Stimulated activated naive B cell treated with anti-CD40 and anti-IgM and Interleukin-4, amounts not matched to agents 10 μg/mL and 1 μg/mL and 100 μg/mL, for 72 hours (primary cell): ENCODE measurements around the gene GON4L.
"Not testable (repeated sequence)": the region's sequence is repeated elsewhere in the genome, so short reads cannot be mapped to it uniquely, and the experiment has no call there.

ENCODE experiments used
- ATAC-seq, 2 donors: fragments of 150-1000 bp; cut with Tn5 transposase; replicated peaks; 2 replicates each; pipeline ENCODE4 v1.10.0; 2021; ENCODE audit warnings: moderate library complexity in 1 of 2
- DNase-seq: peaks from one replicate; pipeline ENCODE4 v3.0.0; 2021
- H3K27ac Mint-ChIP-seq: one replicate; pipeline ENCODE4 v1.8.0; 2022; ENCODE audit warnings: mild to moderate bottlenecking, mixed read lengths
- H3K27me3 Mint-ChIP-seq, 2 donors: one replicate each; pipeline ENCODE4 v1.8.0; 2022; ENCODE audit warnings: mixed read lengths in 2 of 2
- H3K36me3 Mint-ChIP-seq, 2 donors: one replicate each; pipeline ENCODE4 v1.8.0; 2022; ENCODE audit warnings: mixed read lengths in 2 of 2, mild to moderate bottlenecking in 1 of 2
- H3K4me1 Mint-ChIP-seq, 2 donors: one replicate each; pipeline ENCODE4 v1.8.0; 2022; ENCODE audit warnings: mixed read lengths in 2 of 2, mild to moderate bottlenecking in 1 of 2
- H3K4me3 Mint-ChIP-seq, 2 donors: one replicate each; pipeline ENCODE4 v1.8.0; 2022; ENCODE audit warnings: mild to moderate bottlenecking in 2 of 2, mixed read lengths in 2 of 2, moderate library complexity in 1 of 2
- H3K9me3 Mint-ChIP-seq, 2 donors: one replicate each; pipeline ENCODE4 v1.8.0; 2022; ENCODE audit warnings: mixed read lengths in 2 of 2, mild to moderate bottlenecking in 1 of 2

Gene GON4L

DNA sequence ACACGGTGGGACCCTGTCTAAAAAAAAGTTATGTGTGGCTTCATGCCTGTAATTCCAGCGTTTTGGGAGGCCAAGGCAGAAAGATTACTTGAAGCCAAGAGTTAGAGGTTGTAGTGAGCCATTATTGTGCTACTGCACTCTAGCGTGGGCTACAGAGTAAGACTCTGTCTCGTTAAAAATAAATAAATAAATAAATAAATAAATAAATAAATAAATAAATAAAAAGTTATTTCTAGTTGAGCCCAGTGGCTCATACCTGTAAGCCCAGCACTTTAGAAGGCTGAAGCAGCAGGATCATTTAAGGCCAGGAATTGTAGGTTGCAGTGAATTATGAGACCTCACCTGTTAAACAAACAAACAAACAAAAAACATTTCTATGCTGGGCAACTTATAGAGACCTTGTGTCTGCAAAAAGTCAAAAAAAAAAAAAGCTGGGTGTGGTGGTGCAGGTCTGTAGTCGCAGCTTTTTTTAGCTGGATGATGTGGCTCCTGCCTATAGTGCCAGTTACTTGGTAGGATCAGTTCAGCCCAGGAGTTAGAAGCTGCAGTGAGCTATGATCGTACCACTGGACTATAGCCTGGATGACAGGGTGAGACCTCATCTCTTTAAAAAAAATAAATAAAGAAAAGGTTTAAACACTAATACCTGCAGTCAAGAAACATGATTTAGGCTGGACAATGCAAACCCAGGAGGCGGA lies 25.6 kb downstream of the GON4L start:
- ATAC-seq (no peak), DNase-seq (no peak)
- H3K27ac Mint-ChIP-seq: no peak overlapping the region
- no peaks in the 10 kb centered on the region for H3K27me3 Mint-ChIP-seq
- H3K4me3 Mint-ChIP-seq: no peak overlapping the region
- H3K4me1 Mint-ChIP-seq: peaks cover 15 to 19% of the 10 kb centered on the region in 2 donors
- H3K36me3 Mint-ChIP-seq: peaks cover 27 to 41% of the 10 kb centered on the region in 2 donors
- no peaks in the 10 kb centered on the region for H3K9me3 Mint-ChIP-seq

GRCh38 chr1:155827450-155827849 lies 29.6 kb downstream of the GON4L start:
- DNase-seq (no peak), ATAC-seq (no peak)
- H3K27me3 Mint-ChIP-seq: no peaks in the 10 kb centered on the region
- peak overlapping the region; percentile 80 for H3K27ac Mint-ChIP-seq
- no peak overlapping the region for H3K4me3 Mint-ChIP-seq
- H3K9me3 Mint-ChIP-seq: no peaks in the 10 kb centered on the region
- peaks cover 0 to 3% of the 10 kb centered on the region in 2 donors for H3K4me1 Mint-ChIP-seq
- H3K36me3 Mint-ChIP-seq: peaks cover 21 to 29% of the 10 kb centered on the region in 2 donors

DNA sequence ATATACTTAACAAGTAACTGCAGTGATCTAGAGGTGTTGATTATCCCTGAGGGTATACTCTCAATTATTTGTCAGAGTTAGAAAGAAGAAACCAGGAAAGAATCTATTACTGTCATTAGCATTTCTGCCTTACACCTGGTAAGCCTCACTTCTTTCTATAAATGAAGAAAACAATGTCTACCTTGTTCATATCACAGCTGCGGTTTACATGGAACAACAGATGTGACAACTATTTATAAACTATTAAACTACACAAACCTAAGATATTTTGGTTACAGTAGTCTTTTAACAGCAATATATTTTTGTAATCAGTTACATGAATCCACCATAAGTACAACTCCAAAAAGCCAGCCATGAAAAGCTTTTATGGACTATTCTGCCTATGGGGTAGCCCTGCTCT lies 40.7 kb downstream of the GON4L start:
- H3K36me3 Mint-ChIP-seq: peaks cover 34 to 41% of the 10 kb centered on the region in 2 donors
- peaks cover 2 to 15% of the 10 kb centered on the region in 2 donors for H3K4me1 Mint-ChIP-seq
- no peaks in the 10 kb centered on the region for H3K27me3 Mint-ChIP-seq
- no peak for DNase-seq
- H3K27ac Mint-ChIP-seq: no peak overlapping the region
- no peak for ATAC-seq
- H3K4me3 Mint-ChIP-seq: no peak overlapping the region
- H3K9me3 Mint-ChIP-seq: no peaks in the 10 kb centered on the region

DNA sequence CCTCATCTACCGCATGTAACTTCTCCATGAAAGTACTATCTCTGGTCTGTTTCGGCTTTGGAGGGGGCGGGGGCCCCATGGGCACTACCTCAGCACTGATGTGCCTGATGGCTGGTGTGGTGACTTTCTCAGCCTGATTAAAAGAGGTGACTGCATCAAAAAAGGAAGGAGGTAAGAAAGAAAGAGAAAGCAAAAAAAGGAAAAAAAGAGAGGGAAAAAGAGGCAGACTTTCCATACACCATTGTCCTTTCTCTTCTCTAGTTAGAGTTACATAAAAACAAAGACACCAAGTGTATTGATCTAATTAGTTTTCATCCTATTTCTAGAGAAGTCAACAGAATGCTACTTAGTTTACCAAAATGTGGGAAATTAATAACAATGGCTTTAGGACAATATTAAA lies 43.3 kb downstream of the GON4L start:
- H3K27ac Mint-ChIP-seq: peak overlapping the region; percentile 28
- DNase-seq: no peak
- peaks cover 3 to 21% of the 10 kb centered on the region in 2 donors for H3K4me1 Mint-ChIP-seq
- ATAC-seq: no peak
- H3K27me3 Mint-ChIP-seq: no peaks in the 10 kb centered on the region
- no peaks in the 10 kb centered on the region for H3K9me3 Mint-ChIP-seq
- H3K36me3 Mint-ChIP-seq: peaks cover 31 to 37% of the 10 kb centered on the region in 2 donors
- no peak overlapping the region for H3K4me3 Mint-ChIP-seq

- Mint-ChIP-seq H3K4me1 (peaks cover 7 to 28% of the 10 kb centered on the region in 2 donors), H3K27me3 (no peaks in the 10 kb centered on the region), H3K27ac (peak overlapping the region; percentile 42), H3K4me3 (no peak overlapping the region), H3K9me3 (no peaks in the 10 kb centered on the region), H3K36me3 (peaks cover 33 to 38% of the 10 kb centered on the region in 2 donors)
- no peak for DNase-seq
- peak; percentile 53 to 67 for ATAC-seq
Measured at GRCh38 chr1:155812878-155813277, 44.1 kb downstream of the GON4L start.

- no peaks in the 10 kb centered on the region for H3K9me3 Mint-ChIP-seq
- no peak overlapping the region for H3K4me3 Mint-ChIP-seq
- H3K27ac Mint-ChIP-seq: peak overlapping the region; percentile 31
- DNase-seq (no peak), ATAC-seq (no peak)
- no peaks in the 10 kb centered on the region for H3K27me3 Mint-ChIP-seq
- H3K4me1 Mint-ChIP-seq: peaks cover 7 to 22% of the 10 kb centered on the region in 2 donors
- H3K36me3 Mint-ChIP-seq: peaks cover 36 to 38% of the 10 kb centered on the region in 2 donors
Measured at GRCh38 chr1:155809088-155809487, 47.9 kb downstream of the GON4L start.

DNA sequence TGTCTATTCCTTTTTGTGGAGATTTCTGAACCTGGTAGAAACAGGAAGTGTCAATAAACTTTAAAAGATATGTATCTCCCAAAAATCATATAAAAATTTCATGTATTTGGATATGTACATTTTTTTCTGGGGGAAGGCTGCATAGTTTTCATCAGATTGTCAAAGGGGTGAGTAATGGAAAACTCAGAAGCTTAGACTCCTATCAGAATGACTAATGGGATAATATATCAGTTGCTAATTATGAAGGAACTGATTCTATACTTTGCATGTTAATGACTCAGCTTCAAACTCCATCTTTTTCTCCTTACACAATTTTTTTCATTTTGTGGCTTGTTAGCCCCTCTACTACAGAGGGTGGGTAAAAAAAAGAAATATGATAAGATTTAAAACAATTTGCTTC lies 55.9 kb downstream of the GON4L start:
- H3K27me3 Mint-ChIP-seq: no peaks in the 10 kb centered on the region
- no peak overlapping the region for H3K4me3 Mint-ChIP-seq
- no peaks in the 10 kb centered on the region for H3K9me3 Mint-ChIP-seq
- H3K36me3 Mint-ChIP-seq: peaks cover 24 to 44% of the 10 kb centered on the region in 2 donors
- H3K4me1 Mint-ChIP-seq: no peaks in the 10 kb centered on the region
- peak overlapping the region; percentile 37 for H3K27ac Mint-ChIP-seq
- ATAC-seq (peak; percentile 63 to 76), DNase-seq (no peak)

GRCh38 chr1:155795618-155796017 lies 61.4 kb downstream of the GON4L start:
- not testable (repeated sequence) for H3K27me3 Mint-ChIP-seq, DNase-seq, H3K27ac Mint-ChIP-seq, H3K9me3 Mint-ChIP-seq, ATAC-seq, H3K4me1 Mint-ChIP-seq, H3K4me3 Mint-ChIP-seq
- H3K36me3 Mint-ChIP-seq: peaks cover 25 to 35% of the 10 kb centered on the region in 2 donors

GRCh38 chr1:155794605-155795245 lies 62.3 kb downstream of the GON4L start:
- H3K27me3 Mint-ChIP-seq: no peaks in the 10 kb centered on the region
- H3K4me3 Mint-ChIP-seq: no peak overlapping the region
- no peak for DNase-seq
- ATAC-seq: no peak
- no peak overlapping the region for H3K27ac Mint-ChIP-seq
- no peaks in the 10 kb centered on the region for H3K9me3 Mint-ChIP-seq
- H3K36me3 Mint-ChIP-seq: peaks cover 20 to 33% of the 10 kb centered on the region in 2 donors
- no peaks in the 10 kb centered on the region for H3K4me1 Mint-ChIP-seq

DNA sequence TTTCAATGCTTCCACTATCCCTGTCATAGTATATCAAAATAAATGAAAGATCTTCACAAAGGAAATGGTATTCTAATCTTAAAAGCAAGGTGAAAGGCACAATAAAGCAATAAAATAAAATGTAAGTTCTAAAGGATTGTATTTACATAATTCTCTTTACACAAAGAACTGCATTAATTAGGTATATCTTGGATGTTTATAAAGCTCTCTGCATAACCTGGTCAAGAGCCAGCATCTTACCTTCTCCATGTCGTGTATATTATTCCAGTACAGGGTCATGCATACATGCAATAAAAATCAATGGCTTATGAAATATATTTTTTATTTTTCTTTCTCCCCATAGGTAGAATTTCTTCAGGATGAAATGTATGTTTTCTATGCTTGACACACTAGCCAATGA lies 63.8 kb downstream of the GON4L start:
- Mint-ChIP-seq H3K36me3 (peaks cover 22 to 29% of the 10 kb centered on the region in 2 donors), H3K27ac (no peak overlapping the region)

DNA sequence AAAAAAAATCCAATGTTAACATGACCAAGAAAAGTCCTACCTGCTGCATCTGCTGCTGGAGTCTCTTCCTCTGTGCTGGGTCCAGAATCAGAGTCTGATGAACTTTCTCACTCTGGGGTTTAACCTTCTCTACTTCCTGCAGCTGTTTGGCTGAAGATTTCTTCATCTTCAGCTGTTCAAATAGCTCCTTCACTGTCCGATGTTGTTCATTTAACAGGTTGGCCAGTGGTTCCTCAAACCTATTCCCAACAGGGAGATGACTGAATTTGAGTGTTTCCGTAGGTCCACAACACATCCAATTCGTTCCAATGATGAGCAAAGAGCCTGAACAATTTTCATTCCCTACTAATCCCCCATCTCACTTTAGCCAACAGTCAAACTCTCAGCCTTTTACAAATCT lies 79.4 kb downstream of the GON4L start:
- Mint-ChIP-seq H3K4me1 (no peaks in the 10 kb centered on the region), H3K4me3 (no peak overlapping the region), H3K36me3 (peaks cover 29 to 46% of the 10 kb centered on the region in 2 donors), H3K27ac (no peak overlapping the region), H3K9me3 (no peaks in the 10 kb centered on the region), H3K27me3 (no peaks in the 10 kb centered on the region)
- ATAC-seq (no peak), DNase-seq (no peak)

More for the DNA sequence above, 63.8 kb downstream of the GON4L start:
- H3K9me3 Mint-ChIP-seq: no peaks in the 10 kb centered on the region
- H3K4me1 Mint-ChIP-seq: no peaks in the 10 kb centered on the region
- no peak for ATAC-seq
- no peak overlapping the region for H3K4me3 Mint-ChIP-seq
- no peak for DNase-seq
- H3K27me3 Mint-ChIP-seq: no peaks in the 10 kb centered on the region

DNA sequence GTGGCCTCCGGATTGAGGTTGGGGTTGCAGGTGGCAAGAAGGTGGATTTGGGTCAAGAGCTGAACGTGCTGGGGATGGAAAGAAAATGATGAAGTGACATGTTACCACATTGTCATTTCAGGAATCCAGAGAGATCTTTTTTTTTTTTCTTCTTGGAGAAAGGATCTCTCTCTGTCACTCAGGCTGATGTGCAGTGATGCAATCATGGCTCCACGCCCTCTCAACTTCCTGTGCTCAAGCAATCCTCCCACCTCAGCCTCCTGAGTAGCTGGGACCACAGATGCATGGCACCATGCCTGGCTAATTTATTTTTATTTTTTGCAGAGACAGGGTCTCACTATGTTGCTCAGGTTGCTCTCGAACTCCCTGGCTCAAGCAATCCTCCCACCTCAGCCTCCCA lies 80.6 kb downstream of the GON4L start:
- Mint-ChIP-seq H3K36me3 (peaks cover 30 to 49% of the 10 kb centered on the region in 2 donors), H3K4me3 (no peak overlapping the region), H3K27ac (no peak overlapping the region), H3K27me3 (no peaks in the 10 kb centered on the region), H3K9me3 (no peaks in the 10 kb centered on the region), H3K4me1 (no peaks in the 10 kb centered on the region)
- ATAC-seq: no peak
- DNase-seq: no peak

- Mint-ChIP-seq H3K4me3 (no peak overlapping the region), H3K36me3 (peaks cover 37 to 72% of the 10 kb centered on the region in 2 donors), H3K27me3 (no peaks in the 10 kb centered on the region), H3K27ac (peak overlapping the region; percentile 43), H3K4me1 (no peaks in the 10 kb centered on the region), H3K9me3 (no peaks in the 10 kb centered on the region)
- DNase-seq (no peak), ATAC-seq (no peak)
Measured at GRCh38 chr1:155773221-155773620, 83.8 kb downstream of the GON4L start.

DNA sequence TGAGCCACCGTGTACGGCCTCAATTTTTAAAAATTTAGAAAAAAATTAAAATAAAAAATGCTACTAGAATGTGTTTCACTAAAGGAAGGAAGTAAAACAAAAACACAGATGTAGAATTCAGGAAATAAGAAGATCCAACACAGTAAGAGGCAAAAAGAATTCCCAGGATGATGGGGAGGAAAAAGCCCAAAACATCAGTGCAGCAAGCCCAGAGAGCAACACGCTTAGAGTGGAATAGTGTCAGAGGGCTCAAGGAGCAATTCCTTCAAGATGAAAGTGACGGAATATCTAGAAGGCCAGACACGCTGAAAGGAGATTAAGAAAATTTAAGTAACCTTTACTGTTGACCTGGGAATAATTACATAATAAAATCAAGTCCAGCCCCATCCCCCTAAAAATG lies 87.8 kb downstream of the GON4L start:
- Mint-ChIP-seq H3K4me3 (no peak overlapping the region), H3K27ac (no peak overlapping the region), H3K27me3 (no peaks in the 10 kb centered on the region), H3K36me3 (peaks cover 35 to 68% of the 10 kb centered on the region in 2 donors), H3K9me3 (no peaks in the 10 kb centered on the region), H3K4me1 (no peaks in the 10 kb centered on the region)
- no peak for DNase-seq
- no peak for ATAC-seq

- not testable (repeated sequence) for DNase-seq, H3K9me3 Mint-ChIP-seq, ATAC-seq, H3K27ac Mint-ChIP-seq, H3K27me3 Mint-ChIP-seq, H3K4me1 Mint-ChIP-seq, H3K4me3 Mint-ChIP-seq
- peaks cover 29 to 66% of the 10 kb centered on the region in 2 donors for H3K36me3 Mint-ChIP-seq
Measured at GRCh38 chr1:155767399-155767989, 89.5 kb downstream of the GON4L start.
